ENCODE measurements around the gene IGFBP2.

The IGFBP2 gene

DNA sequence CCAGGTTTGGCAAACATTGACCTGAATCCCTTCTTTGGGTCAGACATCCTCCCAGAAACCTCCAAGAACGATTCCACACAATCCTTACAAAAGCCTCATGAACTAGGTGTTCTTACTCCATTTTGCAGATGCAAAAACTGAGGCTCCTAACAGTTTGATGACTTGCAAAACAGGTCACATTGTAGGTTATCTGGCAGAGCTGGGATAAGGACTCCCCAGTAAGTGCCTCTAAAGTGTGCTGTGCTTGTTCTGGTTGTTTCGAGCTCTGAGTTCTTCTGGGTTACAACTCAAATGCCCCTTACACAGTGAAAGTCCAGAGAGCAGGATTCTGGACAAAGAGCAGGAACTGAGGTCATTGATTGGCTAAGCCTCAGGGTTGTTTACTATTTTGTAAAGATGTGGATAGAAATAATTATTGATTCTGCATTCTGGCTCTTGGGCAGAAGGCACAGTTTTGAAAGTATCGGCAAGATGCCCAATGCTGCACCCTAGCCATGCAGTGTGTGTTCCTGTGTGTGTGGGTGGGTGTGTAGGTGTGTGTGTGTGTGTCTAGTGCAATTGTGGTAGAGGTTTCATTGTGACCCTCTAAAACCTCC is 17.0 kb upstream of the IGFBP2 start:
- DNase-seq = no peak

DNA sequence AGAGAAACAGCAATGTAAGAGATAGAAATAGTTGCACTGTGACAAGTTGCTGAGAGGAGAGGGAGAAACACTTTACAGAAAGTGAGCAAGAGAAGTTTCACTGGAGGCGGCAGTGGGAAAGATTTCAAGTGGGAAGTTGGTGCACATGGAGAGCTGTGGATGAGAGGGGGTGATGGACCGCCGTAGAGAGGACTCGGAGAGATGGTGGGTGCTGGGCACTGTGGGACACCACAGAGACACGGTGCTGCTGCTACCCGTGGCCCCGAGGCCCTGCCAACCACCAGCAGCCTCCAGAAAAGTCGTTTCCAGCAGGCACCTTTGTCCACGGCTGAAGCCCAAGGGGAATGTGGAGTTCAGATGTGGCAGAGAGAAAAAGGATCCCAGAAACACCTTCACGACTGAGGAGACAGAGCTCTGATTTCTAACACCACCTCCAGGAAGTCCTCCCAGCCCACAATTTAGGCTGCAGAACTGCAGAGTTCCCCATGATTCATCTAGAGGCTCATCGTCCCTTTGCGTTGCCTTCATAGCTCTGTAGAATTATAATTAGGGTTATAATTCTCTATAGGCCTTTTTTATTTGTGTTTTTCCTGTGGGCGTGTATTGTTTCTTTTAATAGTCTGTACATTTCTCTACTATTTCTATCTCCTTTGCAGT is 15.9 kb upstream of the IGFBP2 start:
- no peak for DNase-seq

DNA sequence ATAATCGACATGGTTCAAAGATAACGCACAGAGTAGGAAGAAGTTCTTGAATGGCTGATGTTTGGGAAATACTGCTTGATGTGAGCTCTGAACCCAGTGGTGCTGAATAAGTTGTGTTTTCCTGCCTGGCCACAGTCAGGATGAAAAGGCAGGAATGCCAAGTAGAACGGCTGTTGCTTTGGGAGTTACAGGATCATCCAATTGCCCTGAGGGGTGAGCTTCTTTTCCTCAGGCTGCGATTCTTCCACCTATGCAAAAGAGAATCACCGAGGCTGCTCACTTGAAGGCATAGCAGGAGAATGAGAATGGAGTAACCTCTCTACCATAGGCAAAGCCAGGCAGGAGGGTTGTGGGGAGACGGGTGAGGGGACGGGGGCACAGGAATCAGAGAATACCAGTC is 14.4 kb upstream of the IGFBP2 start:
- no peak for DNase-seq

DNA sequence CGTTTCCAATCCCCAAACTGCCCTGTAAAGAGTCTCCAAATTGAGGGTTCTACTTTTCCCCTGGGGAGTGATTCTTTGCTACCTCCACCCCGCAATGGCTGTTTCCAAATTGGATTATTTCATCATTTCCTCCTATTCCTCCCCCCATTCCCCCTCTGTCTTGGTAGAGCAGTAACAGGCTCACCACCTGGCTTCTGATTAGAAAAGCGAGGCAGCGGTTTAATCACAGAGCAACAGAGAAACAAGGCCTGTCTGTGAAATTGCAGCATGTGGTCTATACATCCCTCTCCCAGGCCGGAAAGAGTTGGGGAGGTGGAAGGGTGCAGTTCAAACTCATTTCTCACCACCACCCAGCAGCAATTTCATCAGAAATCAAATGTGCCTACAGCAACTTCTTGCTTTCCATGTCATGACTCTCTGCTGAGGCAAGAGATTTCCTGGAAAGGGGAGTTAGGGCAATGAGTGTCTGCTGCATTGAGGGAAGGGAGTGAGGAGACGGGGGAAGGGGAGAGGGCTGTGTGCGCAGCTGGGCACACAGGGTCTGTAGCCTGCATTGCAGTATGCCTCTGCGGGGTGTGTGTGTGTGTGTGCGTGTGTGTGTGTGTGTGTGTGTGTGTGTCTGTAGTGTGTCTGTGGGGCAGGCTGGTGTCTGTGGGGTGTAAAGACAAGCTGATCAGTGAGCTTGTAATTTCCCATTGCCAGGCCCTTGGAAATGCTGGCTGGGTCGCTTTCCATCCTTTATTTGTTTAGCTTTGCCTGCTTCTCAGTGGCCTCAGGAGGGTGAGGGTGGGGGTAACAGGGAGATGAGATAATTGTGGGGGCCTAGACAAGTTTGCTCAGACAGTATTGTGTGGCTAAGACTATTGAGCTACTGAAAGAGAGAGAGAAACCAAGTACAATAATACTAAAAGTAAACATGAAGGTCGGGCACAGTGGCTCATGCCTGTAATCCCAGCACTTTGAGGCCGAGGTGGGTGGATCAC is 13.5 kb upstream of the IGFBP2 start:
- DNase-seq = peak; percentile 79

DNA sequence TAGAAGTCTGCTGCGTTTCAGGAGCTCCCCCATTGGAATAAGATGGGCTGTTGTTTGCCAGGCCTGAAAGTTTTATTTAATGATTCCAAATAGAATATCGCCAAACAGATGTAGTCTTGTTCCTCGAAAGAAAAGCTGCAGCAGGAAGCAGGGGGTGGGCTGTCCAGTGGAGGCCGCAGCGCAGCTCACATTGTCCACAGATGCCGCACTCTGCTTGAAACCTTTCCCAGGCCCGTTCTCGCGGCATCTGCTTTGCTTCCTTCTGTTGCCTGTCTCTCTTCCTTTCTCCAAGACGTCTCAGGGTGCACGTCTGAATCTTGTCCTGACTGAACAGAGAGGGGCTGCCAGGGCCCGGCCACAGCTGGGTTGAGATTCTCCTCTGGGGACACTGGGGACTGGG is 12.4 kb upstream of the IGFBP2 start:
- peak; percentile 35 for DNase-seq

DNA sequence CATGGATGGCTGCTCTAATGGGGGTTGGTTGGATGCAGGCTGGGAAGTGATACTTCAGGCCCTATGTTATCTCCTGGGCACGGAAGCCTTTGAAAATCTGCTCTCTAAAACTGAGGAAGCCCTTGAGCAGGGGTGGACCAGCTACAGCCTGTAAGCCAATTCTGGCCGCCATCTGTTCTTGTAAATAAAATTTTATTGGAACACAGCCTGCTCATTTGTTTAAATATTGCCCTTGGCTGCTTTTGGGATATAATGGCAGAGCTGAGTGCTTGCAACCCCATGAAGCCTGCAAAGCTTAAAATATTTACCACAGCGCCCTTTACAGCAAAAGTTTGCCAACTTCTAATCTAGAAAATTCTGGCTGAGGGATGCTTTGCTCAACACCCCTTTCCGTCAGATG is 11.9 kb upstream of the IGFBP2 start:
- DNase-seq = no peak

DNA sequence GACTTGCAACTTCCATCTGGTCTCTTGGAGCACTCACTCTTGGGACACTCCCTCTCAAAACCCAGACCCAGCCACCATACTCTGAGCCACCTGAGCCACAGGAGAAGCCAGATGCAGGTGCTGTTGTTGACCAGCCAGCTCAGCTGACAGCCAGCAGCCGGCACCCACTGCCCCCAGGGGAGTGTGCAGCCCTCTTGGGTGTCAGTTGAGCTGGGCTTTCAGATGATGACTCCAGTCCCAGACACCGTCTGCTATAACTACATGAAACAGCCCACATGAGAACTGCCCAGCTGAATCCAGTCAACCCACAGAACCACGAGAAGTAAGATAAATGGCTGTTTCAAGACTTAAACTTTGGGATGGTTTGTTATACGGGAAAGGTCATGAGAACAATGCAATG is 10.7 kb upstream of the IGFBP2 start:
- DNase-seq = no peak

DNA sequence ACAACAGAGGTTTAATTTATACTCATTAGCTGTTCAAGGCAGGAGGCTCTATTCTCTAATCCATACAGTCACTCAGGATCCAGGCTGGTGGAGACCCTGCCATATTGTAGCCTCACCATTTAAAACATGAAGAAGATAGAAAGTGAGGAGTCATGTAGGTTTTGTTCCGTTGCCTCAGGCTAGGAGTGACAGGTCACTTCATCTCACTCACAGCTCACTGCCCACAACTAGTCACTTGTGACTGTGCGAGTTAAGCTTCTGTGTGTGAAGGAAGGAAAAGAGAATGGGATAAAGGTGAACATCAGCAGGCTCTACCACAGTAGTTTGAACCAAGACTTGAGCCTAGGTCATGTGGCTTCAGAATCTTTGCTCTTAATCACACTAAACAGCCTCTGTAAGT is 9.0 kb upstream of the IGFBP2 start:
- no peak for DNase-seq

DNA sequence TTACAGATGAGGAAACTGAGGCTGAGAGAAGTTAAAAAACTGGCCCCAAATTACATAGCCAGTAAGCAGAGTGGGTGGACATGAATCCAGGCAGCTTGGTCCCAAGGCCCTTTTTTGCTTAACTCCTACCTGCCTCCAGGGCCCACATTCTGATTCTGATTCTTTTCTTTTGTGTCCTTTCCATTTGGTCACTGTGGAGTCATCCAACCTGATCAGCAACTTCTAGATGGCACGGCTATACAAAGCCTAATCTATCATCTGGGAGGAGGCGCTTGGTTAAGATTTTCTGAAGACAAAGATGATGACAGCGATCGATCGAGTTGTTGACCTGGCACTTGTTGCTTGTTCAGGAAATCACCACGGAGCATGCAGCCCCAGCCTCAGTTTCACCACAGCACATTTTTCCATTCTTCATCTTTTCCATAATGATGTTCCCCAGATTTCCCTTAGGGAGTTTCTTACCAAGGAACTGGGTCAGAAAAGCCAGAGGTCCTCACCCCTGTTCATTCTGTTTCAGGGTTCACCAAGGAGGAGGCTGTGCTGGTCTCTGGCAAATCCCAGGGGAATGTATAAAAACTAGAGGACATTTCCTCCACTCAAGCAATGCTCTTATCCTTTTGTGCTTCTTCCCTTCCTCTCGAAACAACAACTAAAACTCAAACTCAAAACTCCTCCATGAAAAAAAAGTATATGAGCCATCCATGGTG is 6.9 kb upstream of the IGFBP2 start:
- DNase-seq = no peak

DNA sequence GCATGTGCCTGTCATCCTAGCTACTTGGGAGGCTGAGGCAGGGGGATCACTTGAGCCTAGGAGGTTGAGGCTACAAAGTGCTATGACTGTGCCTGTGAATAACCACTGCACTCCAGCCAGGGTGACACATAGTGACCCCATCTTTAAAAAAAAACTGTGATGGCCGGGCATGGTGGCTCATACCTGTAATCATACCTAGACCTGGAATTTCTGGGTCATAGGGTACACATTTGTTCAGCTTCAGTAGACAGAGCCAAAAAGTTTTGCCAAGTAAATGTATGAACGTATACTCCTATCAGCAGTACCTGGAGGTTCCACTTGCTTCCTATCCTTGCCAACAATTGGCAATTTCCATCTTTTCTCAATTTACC is 6.4 kb upstream of the IGFBP2 start:
- no peak for DNase-seq

DNA sequence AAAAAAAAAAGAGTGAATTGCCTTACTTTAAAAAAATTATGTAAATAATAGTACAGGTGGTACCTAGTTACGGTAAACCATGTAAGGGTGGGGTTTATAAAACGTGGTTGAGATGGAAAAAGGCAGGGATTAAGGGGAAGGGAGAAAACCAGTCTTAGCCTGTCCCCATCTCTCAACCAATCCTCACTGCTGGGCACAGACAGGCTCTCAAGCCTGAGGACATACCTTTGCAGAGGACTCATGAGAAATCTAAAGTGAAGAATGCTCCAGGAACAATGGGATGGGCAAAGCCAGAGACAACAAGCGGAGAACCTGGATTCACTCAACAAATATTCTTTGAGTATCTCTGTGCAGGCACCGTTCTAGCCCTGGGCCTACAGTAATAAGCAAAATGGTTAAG is 3.4 kb upstream of the IGFBP2 start:
- no peak for DNase-seq

DNA sequence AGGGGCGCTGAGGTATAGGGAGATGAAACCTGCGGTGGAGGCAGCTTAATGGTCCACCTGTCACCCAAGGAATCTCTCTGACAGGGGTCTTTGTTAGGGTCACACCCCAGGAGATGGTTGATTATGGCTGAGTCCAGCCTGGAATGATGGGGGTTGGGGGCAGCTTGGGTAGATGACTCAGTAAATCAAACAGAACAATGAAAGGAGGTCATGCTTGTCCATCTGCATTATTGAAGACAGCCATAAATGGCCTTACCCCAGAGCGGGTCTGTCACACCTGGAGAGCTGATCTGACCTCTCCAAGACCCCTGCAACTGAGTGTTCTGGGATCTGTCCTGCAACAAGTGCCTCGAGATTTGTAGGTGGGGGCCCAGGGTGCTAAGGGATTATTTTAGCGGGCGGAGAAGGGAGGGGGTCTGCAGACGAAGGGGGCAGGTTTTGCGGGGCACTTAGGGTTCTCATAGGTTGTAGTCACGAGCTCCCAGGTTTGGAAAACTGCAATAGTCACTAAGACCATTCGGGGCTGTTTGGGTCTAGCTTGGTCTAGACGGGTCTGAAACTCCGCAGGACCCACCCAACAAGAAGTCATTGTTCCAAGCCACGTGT is 771 bp upstream of the IGFBP2 start:
- DNase-seq = no peak

DNA sequence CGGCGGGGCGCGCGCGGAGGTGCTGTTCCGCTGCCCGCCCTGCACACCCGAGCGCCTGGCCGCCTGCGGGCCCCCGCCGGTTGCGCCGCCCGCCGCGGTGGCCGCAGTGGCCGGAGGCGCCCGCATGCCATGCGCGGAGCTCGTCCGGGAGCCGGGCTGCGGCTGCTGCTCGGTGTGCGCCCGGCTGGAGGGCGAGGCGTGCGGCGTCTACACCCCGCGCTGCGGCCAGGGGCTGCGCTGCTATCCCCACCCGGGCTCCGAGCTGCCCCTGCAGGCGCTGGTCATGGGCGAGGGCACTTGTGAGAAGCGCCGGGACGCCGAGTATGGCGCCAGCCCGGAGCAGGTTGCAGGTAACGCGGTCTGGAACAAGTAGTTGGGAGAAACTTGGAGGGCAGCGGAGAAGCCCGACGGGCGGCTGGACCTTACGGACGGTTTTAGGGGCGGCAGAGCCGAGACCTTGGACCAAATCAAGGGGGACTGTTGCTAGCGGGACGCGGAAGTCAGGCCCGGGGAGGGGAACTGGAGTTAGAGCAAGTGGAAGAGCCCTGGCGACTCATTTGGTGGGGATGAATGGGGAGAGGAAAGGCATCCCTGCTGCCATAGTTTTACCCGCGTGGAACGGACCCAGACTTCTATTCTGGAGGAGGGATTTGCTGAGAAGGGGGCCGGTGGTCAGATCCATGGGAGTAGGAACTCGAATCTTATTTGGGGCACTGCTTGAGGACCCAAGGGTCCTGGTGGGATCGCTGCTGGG is 573 bp downstream of the IGFBP2 start:
- no peak for DNase-seq

DNA sequence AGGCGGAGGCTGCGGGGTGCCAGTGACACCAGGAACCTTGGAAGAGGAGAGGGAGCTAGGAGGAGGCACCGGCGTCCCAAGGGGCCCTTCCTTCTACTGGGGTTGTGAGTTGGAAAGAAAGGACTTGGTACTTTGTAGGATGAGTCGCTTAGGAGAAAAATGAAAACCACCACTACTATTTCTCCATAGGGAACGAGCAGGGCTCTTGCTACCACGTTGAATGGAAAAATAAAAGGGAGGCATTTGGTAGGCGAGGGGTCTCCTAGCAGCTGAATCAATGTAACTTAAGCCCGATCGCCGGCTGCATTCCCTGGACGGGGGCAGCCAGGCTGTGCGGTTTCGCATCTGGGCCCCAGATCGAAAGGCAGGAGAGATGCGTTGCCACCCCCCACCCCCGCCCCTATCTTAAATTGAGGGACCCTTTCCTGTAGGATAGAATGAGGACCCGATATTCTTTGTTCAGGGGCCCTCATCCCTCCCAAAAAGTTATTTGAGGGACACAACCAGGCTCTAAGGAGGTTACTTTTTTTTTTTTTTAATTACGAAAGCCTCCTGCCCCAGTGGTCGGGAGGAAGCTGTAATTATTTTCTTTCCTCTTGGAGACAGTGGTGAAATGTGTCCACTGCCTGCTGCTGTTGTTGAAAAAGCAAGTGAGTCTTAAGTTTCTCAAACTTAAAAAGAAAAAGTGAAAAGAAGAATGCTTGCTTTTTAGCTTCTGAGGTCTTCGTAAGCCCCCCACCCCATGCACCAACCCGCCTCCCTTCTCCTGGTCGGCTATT is 1.3 kb downstream of the IGFBP2 start:
- DNase-seq = no peak

DNA sequence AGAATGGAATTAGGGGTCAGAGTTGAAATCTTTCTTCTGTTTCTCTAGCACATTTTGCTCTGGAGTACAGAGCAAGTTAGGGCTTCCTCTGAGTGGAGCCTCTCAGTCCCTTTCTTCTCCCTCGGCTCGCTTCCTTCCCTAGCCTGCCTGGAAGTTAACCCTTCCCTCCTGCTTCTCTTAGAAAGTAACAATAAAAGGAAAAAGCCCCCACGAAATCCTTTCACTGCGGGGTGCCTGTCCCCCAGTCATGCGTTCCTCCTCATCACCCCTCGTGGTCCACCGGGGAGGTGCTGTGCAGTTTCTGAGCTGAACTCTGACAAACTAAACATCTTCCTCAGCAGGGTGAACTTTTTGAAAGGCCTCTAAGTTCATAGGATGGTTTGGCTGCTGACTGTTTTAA is 2.0 kb downstream of the IGFBP2 start:
- DNase-seq = no peak

DNA sequence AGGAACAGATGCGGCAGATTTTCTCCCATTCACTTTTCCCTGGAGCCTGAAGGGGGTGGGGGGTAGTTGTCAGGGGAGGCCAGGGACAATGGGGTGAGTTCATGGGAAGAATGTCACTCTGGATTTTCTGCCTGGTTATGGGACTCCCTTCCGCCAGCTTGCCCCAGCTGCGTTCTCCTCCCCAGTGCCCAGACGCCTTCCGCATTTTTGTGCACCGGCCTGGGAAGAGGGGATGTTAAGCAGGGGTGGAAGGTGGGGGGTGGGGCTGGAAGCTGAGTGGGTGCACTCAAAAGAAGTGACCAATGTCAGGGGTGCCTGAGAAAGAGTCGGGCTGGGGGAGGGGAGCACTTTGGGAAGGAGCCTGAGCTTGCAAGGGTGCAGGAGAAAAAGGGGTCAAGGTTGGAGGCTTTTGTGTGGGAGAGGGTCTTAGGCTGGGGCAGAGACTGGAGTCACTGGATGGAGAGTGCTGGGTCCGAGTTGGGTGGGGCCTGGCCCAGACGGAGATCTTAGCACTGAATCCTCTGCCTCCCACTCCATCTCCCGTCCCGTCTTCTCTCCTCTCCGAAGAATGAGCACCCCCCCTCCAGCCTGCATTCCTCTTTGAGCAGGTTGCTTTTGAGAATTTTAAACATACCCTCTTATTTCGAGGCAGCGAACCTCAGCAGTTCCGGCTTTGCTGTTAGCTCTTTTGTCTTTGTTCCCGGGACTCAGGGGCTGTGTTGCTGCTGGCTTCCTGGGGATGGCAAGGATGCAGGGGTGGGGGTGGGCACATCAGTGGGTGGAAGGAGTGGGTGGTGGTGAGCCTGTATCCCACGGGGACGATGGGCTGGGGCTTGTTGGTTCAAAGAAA is 2.7 kb downstream of the IGFBP2 start:
- no peak for DNase-seq

DNA sequence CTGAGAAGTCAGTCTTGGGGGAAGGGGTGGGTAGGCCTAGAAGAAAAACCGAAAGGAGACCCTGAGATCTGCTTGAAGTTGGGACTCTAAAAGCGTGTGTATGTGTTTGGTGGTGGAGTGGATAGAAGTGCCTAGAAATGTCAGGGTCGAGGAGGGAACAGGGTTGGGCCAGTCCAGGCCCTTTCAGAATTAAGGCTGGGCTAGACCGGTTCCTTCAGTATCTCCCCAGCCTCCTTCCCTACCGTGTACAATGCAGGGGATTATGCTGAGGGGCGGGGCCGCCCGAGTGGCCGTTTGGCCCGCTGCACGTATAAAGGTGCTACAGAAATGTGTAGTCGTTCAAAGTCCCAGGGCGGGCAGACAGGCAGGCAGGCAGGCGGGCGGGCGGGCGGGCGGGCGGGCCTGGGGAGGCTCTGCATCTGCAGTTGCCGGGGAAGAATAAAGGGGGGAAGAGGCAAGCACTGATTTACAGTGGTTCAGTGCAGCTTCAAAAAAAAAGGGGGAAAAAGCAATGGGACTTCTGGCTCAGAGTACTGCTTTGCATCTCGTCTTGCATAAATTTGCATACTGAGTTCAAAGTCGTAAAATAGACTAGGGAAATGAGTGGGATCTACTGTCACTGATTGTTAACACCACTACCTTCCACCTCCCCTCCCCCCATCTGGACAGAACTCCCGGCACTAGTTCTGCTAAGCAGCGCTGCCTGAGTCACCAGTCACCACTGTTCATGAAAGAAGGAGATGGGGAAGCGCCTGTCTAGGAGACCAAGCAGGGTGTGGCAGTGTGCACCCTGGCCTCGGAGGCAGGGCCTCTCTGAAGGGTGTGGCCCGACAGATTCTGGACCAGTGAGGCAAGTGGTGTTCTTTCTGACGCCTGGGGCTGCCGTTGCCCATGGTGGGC is 3.6 kb downstream of the IGFBP2 start:
- DNase-seq = peak; percentile 51

DNA sequence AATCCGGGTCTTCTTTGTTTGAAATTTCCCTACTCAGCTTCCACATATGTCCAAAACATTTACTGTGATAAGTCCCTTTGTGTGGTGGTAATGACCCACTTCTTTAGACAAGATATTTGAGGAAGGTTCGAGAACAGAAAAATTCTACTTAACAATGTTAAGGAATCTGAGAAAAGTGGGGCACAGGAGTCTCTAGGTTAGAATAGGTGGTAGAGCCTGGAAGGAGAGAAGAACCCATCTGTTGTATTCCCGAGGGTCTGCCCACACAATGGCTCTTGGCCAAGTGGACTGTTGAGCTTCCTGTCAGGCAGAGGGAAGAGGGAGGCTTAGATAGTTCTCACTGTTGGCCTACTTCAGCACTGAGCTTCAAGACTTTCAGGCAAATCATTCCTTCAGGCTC is 4.3 kb downstream of the IGFBP2 start:
- DNase-seq = no peak

DNA sequence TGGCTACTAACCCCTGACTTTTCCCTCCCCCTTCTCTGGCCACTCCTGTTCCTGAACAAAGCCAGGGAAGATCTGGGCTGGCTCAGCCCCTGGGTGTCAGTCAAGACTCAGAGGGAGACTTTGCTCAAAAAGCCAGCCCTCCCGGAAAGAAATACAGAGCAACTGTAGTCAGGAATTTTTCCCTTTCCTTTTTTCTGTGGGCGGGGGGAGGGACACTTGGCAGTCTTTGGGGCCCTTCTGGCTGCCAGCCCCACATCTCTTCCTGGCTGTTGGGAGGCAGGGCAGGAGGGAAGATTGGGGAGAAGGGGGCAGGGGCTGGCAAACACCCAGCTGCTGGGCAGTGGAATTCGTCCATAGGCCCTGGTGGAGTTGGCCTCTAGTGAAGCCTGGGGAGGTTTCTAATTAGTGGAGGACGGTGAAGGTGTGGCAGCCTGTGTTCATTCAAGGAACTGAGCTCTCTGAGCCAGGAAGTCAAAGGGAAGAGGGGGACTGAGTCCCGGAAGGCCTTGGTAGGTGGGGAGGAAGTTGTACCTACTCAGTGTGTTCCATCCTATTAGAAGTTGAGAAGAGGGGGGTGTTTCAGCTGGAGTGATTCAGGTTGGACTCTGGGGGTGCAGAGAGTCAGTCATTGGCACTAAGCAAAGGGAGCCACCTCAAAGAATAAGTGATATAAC is 10.9 kb downstream of the IGFBP2 start:
- DNase-seq = peak; percentile 45

All from fibroblast of skin of right biceps (primary cell).